GM12878 (cell line): ENCODE results near the gene MSX1. TPM values are rescaled to one million over a fixed set of nuclear protein-coding genes. Genes with fewer than 3 reads are reported as not detected.

Experiments
- ATAC-seq: fragments of 200-7000 bp; cut with Tn5 transposase; 3 replicates; pipeline ENCODE4 v1.9.1; 2020; ENCODE audit warnings: mild to moderate bottlenecking, moderate library complexity
- BruUV-seq: library from RNA; stranded (reverse); fragments of 400-500 nt; replicated peaks from 2 replicates; lab custom pipeline; 2021; lab: Mats Ljungman, UMichigan
- CTCF ChIA-PET: fragments of 300-600 bp; sonication (Branson Sonifier 250); formaldehyde crosslinking; extraction: SDS; loops from one replicate; lab custom pipeline; 2021; ENCODE audit warnings: inconsistent platforms; lab: Yijun Ruan, JAX
- POLR2A ChIA-PET: fragments of 350-600 bp; formaldehyde crosslinking; extraction: SDS; loops from one replicate; lab custom pipeline; 2021; ENCODE audit warnings: inconsistent platforms; lab: Charles Lee
- RAD21 ChIA-PET: fragments of 300-600 bp; sonication (Branson Sonifier 250); formaldehyde crosslinking; loops from one replicate; lab custom pipeline; 2023; ENCODE audit warnings: antibody characterized with exemption; ENCODE audit not compliant: unreplicated experiment; lab: Charles Lee
- SMC1A ChIA-PET: fragments of 300-600 bp; sonication (Branson Sonifier 250); formaldehyde crosslinking; loops from one replicate; lab custom pipeline; 2023; ENCODE audit not compliant: unreplicated experiment, uncharacterized antibody; lab: Charles Lee
- DNase-seq: peaks from one replicate; pipeline ENCODE4 v3.0.0-alpha.2; 2011; ENCODE audit warnings: low read depth, low spot score
- FAIRE-seq: peaks from 3 replicates; lab custom pipeline; 2011; peaks lifted over from hg19 to GRCh38; lab: Jason Lieb, UNC
- H2AFZ ChIP-seq: 2 replicates; pipeline ENCODE4 v1.6.0; 2011; ENCODE audit warnings: low read depth, low read length, control low read depth; ENCODE audit not compliant: control insufficient read depth
- H3K27ac ChIP-seq: 2 replicates; pipeline ENCODE4 v1.5.1; 2011; ENCODE audit warnings: control low read depth; ENCODE audit not compliant: control insufficient read depth, insufficient read depth
- H3K27me3 ChIP-seq, 2 experiments: replicated peaks in 1 of 2; 2 replicates each; pipeline versions ENCODE4 v1.6.0 to v1.6.1; 2011; ENCODE audit warnings: low read length in 1 of 2; ENCODE audit not compliant: control insufficient read depth in 2 of 2, insufficient read depth in 2 of 2
- H3K36me3 ChIP-seq, 2 experiments: 2 replicates each; pipeline ENCODE4 v1.5.1; 2011; ENCODE audit warnings: low read length in 1 of 2; ENCODE audit not compliant: control insufficient read depth in 2 of 2, insufficient read depth in 2 of 2
- H3K4me1 ChIP-seq: 2 replicates; pipeline ENCODE4 v1.6.1; 2011; ENCODE audit warnings: mild to moderate bottlenecking, low read length, moderate library complexity, mixed read lengths; ENCODE audit not compliant: control insufficient read depth, insufficient read depth
- H3K4me2 ChIP-seq: 2 replicates; pipeline ENCODE4 v1.6.0; 2011; ENCODE audit warnings: control low read depth; ENCODE audit not compliant: control insufficient read depth, insufficient read depth
- H3K4me3 ChIP-seq: fragments of 200-600 bp; sonication (generic); 2 replicates; pipeline ENCODE4 v1.5.1; 2016
- H3K79me2 ChIP-seq: 2 replicates; pipeline ENCODE4 v1.6.0; 2011; ENCODE audit warnings: low read length; ENCODE audit not compliant: control insufficient read depth, insufficient read depth
- H3K9ac ChIP-seq: 2 replicates; pipeline ENCODE4 v1.8.0; 2011; ENCODE audit warnings: low read length, control low read depth, mixed read lengths; ENCODE audit not compliant: control insufficient read depth, insufficient read depth
- H3K9me3 ChIP-seq: replicated peaks from 3 replicates; pipeline ENCODE4 v1.5.1; 2011; ENCODE audit warnings: mild to moderate bottlenecking, low read length; ENCODE audit not compliant: control insufficient read depth, insufficient read depth
- H4K20me1 ChIP-seq: 2 replicates; pipeline ENCODE4 v1.6.0; 2011; ENCODE audit not compliant: control insufficient read depth, insufficient read depth
- WGBS: methylation state at CpG from one replicate; pipeline ENCODE4 v1.1.6; 2016; ENCODE audit warnings: low lambda C conversion rate; ENCODE audit not compliant: insufficient replicate concordance, insufficient coverage; ENCODE audit errors: missing lambda C conversion rate; 5-methylcytosine and 5-hydroxymethylcytosine counted together
- in situ Hi-C: fragments of 300-500 bp; cut with MboI; formaldehyde crosslinking; loops from 9 replicates; pipeline ENCODE4 v1.14.3; 2018; ENCODE audit warnings: mixed read lengths
- intact Hi-C: fragments of 100-400 bp; cut with micrococcal nuclease; formaldehyde crosslinking; loops from one replicate; pipeline ENCODE4 v1.14.2; 2022; ENCODE audit not compliant: unreplicated experiment
- polyA plus RNA-seq, 11 experiments: library from polyadenylated mRNA; depleted of rRNA in 4 of 11; unstranded in 6 of 11; stranded (reverse) in 5 of 11; fragments of >200 nt; fragmentation: Nextera tagmentation in 4 of 11; fragmentation: Illumina TruSeq in 1 of 11; extraction: Ambion mirVana in 4 of 11; extraction: Trizol in 1 of 11; gene quantifications; 1 replicate in 1 of 11; 2 replicates in 10 of 11; pipeline versions ENCODE4 v1.2.1 to v1.2.3, GENCODE V29; 2011 to 2016; ENCODE audit warnings: inconsistent platforms in 2 of 11, missing spikeins in 2 of 11, low read depth in 1 of 11
- total RNA-seq, 4 experiments: library from RNA; depleted of rRNA in 3 of 4; stranded (reverse); fragments of >200 nt in 3 of 4; fragmentation: Illumina TruSeq in 1 of 4; extraction: Trizol in 1 of 4; gene quantifications; 2 replicates each; pipeline versions ENCODE4 v1.2.1 to v1.2.3, GENCODE V29; 2013 to 2021
- TF ChIP-seq, protein P1 (sequence below): fragments of 450-650 bp; IDR thresholded peaks from 2 replicates; pipeline ENCODE4 v1.6.1; 2017; ENCODE audit warnings: mild to moderate bottlenecking, moderate library complexity

MSX1 gene
- total and polyA plus RNA-seq, 10 of the 15 experiments (the other 5 are each of a cell fraction or from before 2014, with no cell fraction given) = 0.04 to 0.56 (median 0.15) TPM; not detected in 2

DNA sequence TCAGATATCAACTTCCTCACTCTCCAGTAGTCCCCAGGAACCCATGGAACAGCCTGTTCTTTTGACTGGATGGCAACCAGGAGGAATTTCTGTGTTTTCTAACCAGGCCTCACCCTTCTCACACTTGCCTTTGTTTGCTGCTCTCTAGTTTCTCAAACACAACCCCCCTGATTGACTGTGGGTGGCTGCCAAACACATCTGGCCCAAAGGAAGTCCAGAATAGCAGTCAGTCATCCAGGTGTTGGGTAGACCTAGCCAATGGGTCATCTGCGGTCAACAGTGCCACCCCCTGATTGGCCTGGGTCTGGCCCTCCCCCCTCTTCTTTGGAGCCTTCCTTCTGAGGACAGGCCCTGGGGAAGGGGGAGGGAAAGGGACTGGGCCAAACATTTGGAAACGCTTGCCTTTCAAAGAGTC is 53.7 kb downstream of the MSX1 start:
- H3K27ac ChIP-seq = no peak overlapping the region
- no peaks in the 10 kb centered on the region for H3K36me3 ChIP-seq
- in situ Hi-C loops = no loop called here
- no peak overlapping the region for H3K4me3 ChIP-seq
- H2AFZ ChIP-seq = no peak overlapping the region
- no TSS peak for BruUV-seq
- FAIRE-seq = no peak
- no peak for DNase-seq
- intact Hi-C loops = no loop called here
- H3K9ac ChIP-seq = no peak overlapping the region
- H3K4me1 ChIP-seq = no peaks in the 10 kb centered on the region
- SMC1A ChIA-PET = no interaction called here
- peaks cover 0 to 3% of the 10 kb centered on the region in 2 experiments; a peak in 1 of 4 replicates for H3K27me3 ChIP-seq
- RAD21 ChIA-PET = no interaction called here
- no peak overlapping the region for H3K4me2 ChIP-seq
- ATAC-seq = no peak
- 23% methylated on average over 2 of the region's 2 CpGs for WGBS
- TF ChIP-seq, protein P1, sequence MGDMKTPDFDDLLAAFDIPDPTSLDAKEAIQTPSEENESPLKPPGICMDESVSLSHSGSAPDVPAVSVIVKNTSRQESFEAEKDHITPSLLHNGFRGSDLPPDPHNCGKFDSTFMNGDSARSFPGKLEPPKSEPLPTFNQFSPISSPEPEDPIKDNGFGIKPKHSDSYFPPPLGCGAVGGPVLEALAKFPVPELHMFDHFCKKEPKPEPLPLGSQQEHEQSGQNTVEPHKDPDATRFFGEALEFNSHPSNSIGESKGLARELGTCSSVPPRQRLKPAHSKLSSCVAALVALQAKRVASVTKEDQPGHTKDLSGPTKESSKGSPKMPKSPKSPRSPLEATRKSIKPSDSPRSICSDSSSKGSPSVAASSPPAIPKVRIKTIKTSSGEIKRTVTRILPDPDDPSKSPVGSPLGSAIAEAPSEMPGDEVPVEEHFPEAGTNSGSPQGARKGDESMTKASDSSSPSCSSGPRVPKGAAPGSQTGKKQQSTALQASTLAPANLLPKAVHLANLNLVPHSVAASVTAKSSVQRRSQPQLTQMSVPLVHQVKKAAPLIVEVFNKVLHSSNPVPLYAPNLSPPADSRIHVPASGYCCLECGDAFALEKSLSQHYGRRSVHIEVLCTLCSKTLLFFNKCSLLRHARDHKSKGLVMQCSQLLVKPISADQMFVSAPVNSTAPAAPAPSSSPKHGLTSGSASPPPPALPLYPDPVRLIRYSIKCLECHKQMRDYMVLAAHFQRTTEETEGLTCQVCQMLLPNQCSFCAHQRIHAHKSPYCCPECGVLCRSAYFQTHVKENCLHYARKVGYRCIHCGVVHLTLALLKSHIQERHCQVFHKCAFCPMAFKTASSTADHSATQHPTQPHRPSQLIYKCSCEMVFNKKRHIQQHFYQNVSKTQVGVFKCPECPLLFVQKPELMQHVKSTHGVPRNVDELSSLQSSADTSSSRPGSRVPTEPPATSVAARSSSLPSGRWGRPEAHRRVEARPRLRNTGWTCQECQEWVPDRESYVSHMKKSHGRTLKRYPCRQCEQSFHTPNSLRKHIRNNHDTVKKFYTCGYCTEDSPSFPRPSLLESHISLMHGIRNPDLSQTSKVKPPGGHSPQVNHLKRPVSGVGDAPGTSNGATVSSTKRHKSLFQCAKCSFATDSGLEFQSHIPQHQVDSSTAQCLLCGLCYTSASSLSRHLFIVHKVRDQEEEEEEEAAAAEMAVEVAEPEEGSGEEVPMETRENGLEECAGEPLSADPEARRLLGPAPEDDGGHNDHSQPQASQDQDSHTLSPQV = no peak
- no peaks in the 10 kb centered on the region for H3K9me3 ChIP-seq
- POLR2A ChIA-PET = no interaction called here
- no peaks in the 10 kb centered on the region for H4K20me1 ChIP-seq
- CTCF ChIA-PET = no interaction called here
- H3K79me2 ChIP-seq = no peaks in the 10 kb centered on the region

Other genes starting within 250 kb of the MSX1 start
- gene CYTL1, start 159.8 kb downstream of the MSX1 start, total RNA-seq (2014; rRNA removed) = not detected in 2 replicates
- not detected in 2 replicates for gene CYTL1, start 159.8 kb downstream of the MSX1 start, total RNA-seq (2014; rRNA removed; fragmentation: Illumina TruSeq; extraction: Trizol)
- gene CYTL1, start 159.8 kb downstream of the MSX1 start, total RNA-seq (2021) = not detected in 2 replicates
- gene CYTL1, start 159.8 kb downstream of the MSX1 start, polyA plus RNA-seq (2011; rRNA removed) = not detected in 2 replicates
- gene CYTL1, start 159.8 kb downstream of the MSX1 start, polyA plus RNA-seq (2014; fragmentation: Illumina TruSeq; extraction: Trizol) = not detected in 2 replicates
- not detected for gene CYTL1, start 159.8 kb downstream of the MSX1 start, polyA plus RNA-seq (2014; fragmentation: Nextera tagmentation; extraction: Ambion mirVana)
- gene CYTL1, start 159.8 kb downstream of the MSX1 start, polyA plus RNA-seq (2014; rRNA removed) = not detected in 2 replicates
- gene CYTL1, start 159.8 kb downstream of the MSX1 start, polyA plus RNA-seq (2016; fragmentation: Nextera tagmentation; extraction: Ambion mirVana) = not detected
- not detected in 2 replicates for gene STK32B, start 191.8 kb downstream of the MSX1 start, total RNA-seq (2014; rRNA removed)
- 0.04 TPM in 1 of 2 replicates, not detected in the other for gene STK32B, start 191.8 kb downstream of the MSX1 start, total RNA-seq (2014; rRNA removed; fragmentation: Illumina TruSeq; extraction: Trizol)
- gene STK32B, start 191.8 kb downstream of the MSX1 start, total RNA-seq (2021) = not detected in 2 replicates
- gene STK32B, start 191.8 kb downstream of the MSX1 start, polyA plus RNA-seq (2011; rRNA removed) = not detected in 2 replicates
- not detected in 2 replicates for gene STK32B, start 191.8 kb downstream of the MSX1 start, polyA plus RNA-seq (2014; fragmentation: Illumina TruSeq; extraction: Trizol)
- gene STK32B, start 191.8 kb downstream of the MSX1 start, polyA plus RNA-seq (2014; fragmentation: Nextera tagmentation; extraction: Ambion mirVana) = not detected
- gene STK32B, start 191.8 kb downstream of the MSX1 start, polyA plus RNA-seq (2014; rRNA removed) = 0.12 TPM in 1 of 2 replicates, not detected in the other
- gene STK32B, start 191.8 kb downstream of the MSX1 start, polyA plus RNA-seq (2016; fragmentation: Nextera tagmentation; extraction: Ambion mirVana) = under 1 TPM in 1 of 2 experiments, not detected in 1; 0.08 TPM